ENCODE data around the gene BRD7.

GRCh38 chr16:50306287-50306686 is 62.5 kb downstream of the BRD7 start:
- TF ChIP-seq CTCF (IDR thresholded peaks at IDR 0.05; ENCODE audit: insufficient read depth, low read length, poor library complexity, severe bottlenecking): no peak
- TF ChIP-seq EZH2phosphoT487 (conservative IDR thresholded peaks at IDR 0.05; ENCODE audit: low read length): no peak
